Measurements from ENCODE around the gene ZNF519.
A peak's percentile ranks its signal among the peaks of the same experiment; 100 is the strongest.
"Not testable (repeated sequence)": the region's sequence is repeated elsewhere in the genome, so short reads cannot be mapped to it uniquely, and the experiment has no call there.

ZNF519 gene

DNA sequence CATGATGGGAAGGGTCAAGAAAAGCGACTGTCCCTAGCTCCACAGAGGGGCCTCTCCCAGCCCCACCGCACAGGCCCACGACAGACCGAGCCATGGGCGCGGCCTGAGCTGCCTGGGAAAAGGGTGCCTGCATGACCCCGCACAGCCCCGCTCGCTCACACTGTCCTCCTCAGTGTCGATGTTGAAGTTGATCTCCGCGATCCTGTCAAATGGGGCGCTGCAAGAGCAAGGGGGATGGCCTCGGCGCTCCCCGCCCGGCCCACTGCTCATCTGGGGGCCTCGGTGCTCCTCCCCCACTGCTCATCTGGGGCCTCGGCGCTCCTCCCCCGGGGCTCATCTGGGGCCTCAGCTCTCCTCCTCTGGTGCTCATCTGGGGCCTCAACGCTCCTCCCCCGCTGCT, 14.5 kb upstream of the ZNF519 start:
- ATAC-seq: not testable (repeated sequence)

DNA sequence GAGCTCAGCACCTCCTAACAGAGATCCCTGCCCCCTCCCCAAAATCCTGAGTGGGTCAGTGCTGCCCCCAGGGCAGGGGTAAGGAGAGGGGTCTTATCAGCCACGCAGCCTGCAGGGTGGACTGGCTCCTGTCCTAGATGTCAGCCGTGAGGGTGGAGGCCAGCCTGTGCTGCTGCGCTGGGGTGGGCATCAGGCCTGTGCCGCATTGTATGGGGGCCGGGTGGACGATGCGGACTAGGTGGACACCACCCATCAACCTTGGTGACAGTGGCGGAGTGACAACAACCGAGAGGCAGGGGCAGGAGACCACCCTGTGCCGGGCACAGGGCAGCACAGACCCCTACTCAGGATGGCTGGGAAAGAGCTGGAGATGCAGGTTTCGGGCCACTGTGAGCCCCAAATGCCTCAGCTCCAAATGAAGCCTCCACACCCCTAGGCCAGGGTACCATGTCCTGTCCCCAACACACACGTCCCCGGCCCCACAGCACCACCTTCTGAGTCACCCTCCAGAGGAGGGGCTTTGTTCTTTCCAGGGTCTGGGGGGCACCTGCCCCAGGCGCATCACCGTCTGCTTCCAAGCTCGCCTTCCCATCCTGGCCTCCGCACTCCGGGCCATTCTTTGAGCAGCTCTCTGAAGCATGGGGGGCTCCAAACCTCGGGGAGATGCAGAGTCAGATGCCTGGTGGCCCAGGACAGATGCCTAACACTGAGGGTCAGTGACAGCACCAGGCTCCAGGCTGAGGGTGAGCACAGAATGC, 13.5 kb upstream of the ZNF519 start:
- ATAC-seq: not testable (repeated sequence)

DNA sequence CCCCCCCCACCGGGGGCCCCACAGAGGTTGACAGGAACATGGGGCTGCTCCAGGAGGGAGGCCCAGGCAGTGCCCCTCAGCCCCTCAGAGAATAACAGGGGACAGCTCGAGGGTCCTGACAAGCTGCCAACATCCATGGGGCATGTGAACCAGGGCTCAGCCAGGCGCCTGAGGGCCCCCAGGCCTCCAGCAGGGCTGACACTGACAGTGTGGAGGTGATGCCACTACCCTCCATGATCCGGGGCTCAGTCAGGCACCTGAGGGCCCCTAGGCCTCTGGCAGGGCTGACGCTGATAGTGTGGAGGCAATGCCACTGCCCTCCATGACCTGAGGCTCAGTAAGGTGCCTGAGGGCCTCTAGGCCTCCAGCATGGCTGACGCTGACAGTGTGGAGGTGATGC, 12.8 kb upstream of the ZNF519 start:
- not testable (repeated sequence) for ATAC-seq

DNA sequence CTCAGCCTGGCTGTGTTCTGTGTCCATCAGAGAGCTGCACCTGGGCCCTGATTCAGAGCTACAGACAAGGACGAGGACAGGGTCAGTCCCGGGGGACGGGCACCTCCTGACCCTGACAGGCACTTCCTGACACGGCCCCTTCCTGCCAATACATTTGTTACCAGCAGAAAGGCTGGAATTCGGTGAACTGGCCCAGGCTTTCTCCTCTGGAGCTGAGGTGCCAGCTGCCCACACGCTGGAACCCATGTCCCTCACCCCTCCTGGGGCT, 12.3 kb upstream of the ZNF519 start:
- ATAC-seq: no peak

DNA sequence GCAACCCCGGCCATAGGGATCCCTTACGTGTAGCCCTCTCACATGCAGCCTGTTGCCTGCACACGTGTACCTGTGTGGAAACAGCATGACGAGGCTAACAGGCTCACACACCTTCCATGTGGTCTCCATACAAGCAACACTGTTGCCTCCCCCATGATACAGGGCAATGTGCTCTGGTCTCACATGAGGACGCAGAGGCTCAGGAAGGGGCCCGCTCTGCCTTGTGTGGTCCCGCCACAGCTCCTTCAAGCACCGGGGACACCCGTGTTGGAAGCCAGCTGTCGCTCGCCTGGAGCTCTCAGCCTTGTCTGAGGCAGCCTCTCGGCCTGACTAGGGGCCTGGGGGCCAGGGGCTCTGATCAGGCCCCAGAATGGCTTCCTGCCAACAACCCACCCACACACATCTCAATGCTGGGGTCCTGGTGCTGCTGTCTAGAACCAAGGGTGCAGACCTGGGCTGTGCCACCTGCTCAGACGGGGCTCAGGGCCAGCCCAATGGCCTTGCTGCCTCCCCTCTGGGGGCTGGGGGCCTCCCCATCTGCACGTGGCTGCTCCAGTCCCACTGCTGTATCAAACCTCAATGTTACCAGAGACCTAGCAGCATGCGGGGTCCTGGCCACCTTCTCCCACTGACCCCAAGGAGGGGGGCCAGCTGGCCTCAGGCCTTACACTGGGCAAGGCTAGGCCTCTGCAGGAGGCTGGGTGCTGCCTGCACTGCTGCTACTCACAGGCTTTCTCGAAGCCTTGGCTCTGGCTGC, 11.8 kb upstream of the ZNF519 start:
- not testable (repeated sequence) for ATAC-seq

DNA sequence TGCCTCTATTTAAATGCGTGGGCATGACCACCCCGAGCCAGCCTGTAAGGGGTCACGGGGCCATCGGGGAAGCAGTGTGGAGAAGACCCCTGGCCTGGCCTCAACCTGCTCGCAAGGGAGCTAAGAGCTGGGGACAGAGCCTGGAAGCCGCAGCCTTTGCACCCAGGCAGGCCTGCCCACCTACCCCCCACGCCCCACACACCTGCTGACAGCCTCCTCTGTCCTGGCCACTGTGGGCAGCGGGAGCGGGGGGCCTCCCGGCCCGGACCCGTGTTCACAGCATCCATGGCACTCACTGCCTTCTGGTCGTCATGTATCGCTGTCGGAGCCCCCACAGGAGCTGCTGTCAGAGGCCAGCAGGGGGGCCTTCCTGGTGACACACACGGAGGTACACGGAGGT, 11.2 kb upstream of the ZNF519 start:
- ATAC-seq: not testable (repeated sequence)

DNA sequence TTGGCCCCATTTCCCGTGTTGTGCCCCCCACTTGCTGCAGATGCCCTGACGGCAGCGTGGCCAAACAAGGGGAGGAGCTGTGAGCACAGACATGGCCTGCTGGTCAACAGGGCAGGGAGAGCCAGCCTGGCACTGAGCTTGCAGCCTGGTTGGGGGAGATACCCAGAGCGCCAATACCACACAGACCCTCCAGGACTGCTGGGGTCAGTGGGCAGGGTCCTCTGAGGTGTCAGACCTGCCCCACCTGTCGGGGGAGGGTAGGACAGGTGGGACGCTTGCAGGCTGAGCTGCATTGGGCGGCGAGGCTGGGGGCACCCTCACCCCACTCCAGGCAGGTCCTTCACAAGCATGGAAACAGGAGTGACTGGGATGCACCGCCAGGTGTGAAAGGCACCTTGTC, 9.9 kb upstream of the ZNF519 start:
- ATAC-seq: not testable (repeated sequence)

DNA sequence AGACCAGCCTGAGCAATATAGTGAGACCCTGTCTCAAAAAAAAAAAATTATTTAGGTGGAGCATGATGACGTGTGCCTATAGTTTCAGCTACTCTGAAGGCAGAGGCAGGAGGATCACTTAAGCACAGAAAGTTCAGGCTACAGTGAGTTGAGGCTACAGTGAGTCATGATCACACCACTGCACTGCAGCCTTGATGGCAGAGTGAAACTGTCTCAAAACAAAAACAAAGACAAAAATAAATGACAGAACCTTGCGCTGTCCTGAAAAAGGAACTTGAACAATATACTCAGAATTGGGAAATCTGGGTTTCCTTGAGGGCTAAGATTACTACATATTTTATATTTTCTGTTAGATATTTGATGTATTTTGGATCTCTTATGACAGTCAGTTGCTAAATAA, 7.3 kb upstream of the ZNF519 start:
- ATAC-seq: peak in 1 of 2 donors; percentile 45

DNA sequence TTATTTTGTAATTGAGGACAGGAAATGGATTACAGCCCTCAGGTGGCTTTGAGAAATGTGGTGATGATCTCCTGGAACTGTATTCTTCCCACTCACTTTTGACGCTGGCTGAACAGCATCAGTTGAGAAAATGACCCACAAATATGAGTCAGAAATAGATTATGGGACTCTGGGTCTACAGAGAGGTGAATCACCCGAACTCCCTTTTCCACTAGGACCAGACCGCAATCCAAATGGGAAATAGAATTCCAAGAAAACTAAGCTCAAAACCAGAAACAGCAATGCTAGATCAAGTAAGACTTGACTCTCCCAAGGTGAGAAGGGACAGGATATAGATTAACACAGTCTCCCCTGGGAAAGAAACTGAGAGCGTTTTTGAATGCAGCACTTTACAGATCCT, 5.7 kb upstream of the ZNF519 start:
- ATAC-seq: not testable (repeated sequence)

DNA sequence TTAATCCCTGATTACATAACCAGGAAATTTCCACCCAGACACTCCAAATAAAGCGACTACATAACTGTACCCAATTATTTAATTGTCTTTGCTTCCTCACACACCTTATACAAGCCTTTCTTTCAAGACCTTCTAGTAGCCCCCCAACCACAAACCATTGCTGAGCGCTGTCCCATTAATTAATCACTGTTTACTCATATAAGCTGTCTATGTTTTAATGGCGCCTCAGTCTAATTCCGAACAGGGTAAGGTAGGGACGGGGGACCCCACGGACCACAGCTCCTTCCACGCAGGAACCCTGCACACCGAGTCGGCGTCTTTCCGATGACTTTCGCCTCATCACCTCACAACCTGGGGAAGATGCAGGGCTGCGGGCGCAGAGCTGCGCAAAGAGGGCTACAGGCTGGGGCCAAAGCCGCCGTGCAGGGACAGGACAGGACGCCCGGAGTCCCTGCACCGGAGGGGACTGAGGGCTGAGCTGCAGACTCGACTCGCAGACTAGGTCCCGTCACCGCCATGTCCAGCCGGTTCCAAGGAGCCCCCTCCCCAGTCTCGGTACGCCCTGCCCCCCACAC, 452 bp downstream of the ZNF519 start:
- peak; percentile 8 to 11 for ATAC-seq

DNA sequence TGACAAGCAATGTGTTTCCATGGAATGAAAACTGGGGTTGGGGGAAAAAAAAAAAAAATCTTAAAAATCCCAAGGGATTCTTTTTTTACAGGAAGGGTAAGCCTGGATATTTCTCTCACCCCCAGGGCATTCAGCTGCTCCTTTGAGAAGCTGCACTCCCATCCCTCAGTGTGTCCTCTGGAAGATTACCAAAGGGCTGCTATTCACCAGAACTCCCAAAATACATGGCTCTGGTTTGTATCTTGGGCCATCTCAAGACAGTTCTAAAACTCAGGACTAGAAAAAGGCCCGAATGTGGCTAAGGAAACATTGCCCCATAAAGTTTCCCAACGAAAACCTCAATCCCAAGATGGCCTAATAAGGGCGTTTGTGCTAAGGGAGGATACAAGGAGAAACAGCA, 1.4 kb downstream of the ZNF519 start:
- ATAC-seq: not testable (repeated sequence)

DNA sequence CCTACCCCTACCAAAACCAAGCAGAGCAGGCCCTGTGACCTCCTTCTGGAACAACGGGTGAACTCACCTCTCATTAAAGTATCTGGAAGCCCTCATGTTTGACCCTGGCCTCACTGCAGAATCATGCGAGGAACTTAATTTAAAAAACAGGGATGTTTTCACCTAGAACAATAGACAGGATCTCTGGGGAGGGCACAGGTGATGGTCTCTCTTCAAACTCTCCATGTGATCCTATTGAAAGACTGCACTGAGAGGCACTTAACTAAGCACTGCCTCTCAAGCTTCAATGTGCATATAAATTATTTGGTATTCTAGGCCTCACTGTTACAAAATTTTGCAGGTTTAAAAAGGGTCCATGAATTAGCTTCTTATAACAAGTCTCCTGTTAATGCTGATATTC, 7.5 kb downstream of the ZNF519 start:
- no peak for ATAC-seq

DNA sequence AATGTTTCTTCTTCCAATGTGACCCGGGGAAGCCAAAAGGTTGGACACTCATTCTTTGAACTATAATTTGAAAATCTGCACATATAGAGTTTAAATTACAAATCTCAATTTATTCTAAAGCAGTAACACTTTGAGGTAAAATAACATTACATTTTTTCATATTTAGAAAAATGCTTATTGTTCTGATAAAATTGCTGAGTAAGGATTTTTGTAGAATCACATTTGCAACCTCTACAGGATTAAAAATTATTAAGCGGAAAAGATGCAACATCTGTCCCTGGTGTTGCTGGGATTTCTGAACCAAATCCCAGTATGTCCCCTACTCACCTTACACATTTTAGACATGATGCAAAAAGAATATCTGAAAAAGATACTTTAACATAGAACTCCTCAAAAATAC, 10.1 kb downstream of the ZNF519 start:
- ATAC-seq: no peak

DNA sequence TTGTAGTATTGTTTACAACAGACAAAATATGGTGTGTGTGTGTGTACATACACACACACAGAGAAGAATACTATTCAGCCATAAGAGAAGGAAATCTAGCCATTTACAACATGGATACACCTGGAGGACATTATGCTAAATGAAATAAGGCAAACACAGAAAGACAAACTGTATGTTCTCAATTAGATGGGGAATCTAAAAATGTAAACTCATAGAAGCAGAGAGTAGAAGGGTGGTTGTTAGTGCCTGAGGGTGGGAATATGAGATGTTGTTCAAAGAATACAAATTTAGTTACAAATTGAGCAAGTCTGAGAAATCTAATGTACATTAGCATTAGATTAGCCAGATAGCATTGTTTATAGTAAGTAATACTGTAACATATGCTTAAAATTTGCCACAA, 11.3 kb downstream of the ZNF519 start:
- ATAC-seq: no peak

DNA sequence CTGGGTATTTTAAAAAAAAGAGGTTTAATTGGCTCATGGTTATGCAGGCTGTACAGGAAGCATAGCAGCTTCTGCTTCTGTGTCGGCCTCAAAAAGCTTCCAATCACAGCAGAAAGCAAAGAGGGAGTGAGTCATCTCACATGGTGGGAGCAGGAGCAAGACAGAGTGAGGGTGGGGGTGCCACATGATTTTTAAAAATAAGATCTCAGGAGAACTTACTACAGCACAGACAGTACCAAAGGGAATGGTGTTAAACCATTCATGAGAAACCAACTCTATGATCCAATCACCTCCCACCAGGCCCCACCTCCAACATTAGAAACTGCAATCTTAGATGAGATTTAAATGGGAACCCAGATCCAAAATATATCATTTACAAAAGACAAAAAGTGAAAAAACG, 14.6 kb downstream of the ZNF519 start:
- no peak for ATAC-seq

DNA sequence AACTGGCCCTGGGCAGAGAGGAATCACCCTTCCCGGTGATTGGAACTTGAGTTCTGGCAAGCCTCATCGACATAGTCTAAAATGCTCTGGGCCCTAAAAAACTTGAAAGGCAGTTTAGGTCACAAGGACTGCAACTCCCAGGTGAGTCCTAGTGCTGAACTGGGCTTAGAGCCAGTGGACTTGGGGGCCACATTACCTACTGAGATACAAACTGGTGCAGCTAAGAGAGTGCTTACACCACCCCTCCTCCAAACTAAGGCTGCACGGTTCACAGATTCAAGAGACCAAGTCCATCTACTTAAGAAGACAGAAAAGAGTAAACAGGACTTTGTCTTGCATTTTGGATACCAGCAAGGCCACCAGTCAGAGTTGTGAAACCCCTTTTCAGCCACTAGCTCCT, 25.3 kb downstream of the ZNF519 start:
- no peak for ATAC-seq

DNA sequence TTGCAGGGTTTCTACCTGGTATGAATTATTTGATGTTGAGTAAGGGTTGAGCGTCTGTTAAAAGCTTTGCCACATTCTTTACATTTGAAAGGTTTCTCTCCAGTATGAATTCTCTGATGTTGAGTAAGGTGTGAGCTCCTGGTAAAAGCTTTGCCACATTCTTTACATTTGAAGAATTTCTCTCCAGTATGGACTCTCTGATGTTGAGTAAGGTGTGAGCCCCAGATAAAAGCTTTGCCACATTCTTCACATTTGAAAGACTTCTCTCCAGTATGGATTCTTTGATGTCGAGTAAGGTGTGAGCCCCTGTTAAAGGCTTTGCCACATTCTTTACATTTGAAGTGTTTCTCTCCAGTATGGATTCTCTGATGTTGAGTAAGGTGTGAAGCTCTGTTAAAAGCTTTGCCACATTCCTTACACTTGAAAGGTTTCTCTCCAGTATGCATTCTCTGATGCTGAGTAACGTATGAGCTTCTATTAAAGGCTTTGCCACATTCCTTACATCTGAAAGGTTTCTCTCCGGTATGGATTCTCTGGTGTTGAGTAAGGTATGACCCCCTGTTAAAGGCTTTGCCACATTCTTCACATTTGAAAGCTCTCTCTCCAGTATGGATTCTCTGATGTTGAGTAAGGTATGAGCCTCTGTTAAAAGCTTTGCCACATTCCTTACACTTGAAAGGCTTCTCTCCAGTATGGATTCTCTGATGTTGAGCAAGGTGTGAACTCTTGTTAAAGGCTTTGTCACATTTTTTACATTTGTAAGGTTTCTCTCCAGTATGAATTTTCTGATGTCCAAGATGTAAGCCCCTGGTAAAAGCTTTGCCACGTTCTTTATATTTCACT, 27.1 kb downstream of the ZNF519 start:
- no peak for ATAC-seq

DNA sequence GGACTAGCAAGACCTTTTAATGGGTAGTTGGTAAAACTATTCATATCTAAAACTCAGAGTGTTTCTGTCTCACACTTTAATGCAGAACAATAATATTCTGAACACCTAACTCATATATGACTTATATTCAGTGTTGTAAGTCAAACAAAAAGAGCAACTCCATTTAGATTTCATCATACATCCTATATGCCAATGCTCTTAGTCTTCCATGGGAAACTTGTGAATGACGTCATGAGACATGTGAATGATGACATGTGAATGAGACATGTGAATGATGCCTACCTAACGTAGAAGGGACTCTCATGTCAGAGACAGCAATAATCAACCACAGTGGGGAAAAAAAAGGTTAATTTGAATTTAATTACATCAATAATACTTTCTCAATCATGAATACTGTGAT, 28.0 kb downstream of the ZNF519 start:
- ATAC-seq: no peak

DNA sequence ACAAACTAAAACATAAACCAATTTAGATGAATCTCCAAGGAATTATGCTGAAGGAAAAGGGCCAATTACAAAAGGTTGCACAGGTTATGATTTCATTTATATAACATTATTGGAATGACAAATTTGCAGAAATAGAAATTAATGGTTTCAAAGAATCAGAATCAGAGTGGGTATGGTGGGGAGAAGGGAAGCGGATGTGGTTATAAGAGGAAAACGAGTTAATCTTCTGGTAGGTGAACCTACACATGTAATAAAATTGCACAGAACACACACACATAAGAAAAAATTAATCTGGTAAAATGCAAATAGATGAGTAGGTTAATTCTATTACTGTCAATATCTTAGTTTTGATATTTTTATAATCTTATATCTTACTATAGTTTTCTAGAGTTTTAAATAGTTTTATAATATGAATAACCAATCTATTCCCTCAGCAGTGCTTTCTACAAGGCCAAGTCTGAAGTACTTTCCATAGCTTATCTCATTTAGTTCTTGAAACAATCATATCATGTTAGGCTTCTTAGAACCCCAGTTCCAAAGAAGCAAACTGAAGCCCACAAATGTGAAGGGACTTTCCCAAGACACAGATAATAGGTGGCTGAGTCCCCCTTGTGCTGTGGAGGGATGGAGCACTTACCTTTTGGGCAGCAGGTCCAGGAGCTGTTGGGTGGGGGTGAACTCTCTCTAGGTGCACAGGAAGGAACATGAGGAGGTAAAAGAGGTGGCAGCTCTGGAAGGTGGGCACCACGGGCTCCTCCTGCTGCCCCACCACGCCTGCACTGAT, 31.5 kb downstream of the ZNF519 start:
- ATAC-seq: peak; percentile 56 to 83

DNA sequence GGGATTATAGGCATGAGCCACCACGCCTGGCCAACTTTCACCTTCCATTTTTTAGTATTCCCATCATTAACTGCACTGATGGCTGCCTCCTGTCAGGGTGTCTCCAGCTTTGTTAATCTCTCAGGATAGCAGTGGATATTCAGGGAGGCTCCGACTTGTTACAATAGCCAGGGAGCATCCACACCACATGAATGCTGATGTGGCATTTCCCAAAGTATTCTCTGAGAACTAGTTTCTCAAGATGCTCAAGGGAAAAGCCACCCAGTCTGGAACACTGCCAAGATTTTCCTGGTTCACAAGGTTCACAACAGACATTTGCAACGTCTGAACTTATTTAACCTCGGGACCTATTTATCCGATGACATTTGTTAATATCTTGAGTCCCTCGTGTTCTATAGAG, 33.8 kb downstream of the ZNF519 start:
- ATAC-seq: no peak

DNA sequence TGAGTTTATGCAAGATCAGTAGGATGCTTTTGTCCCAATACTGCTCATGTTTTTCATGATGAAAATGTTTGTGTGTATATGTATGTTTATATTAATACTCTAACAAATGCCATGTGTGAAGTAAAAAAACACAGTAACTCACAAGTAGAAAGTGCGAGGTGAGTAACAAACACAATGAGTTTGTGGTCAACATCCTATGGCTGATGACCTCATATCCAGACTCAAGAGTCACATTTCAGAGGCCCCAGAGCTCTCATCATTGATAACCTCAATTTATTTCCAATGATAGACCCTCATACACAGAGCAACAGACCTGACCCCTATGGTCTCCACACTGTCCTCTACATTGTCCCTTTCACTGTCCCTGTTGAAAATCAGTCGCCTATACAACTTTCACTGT, 34.5 kb downstream of the ZNF519 start:
- no peak for ATAC-seq

DNA sequence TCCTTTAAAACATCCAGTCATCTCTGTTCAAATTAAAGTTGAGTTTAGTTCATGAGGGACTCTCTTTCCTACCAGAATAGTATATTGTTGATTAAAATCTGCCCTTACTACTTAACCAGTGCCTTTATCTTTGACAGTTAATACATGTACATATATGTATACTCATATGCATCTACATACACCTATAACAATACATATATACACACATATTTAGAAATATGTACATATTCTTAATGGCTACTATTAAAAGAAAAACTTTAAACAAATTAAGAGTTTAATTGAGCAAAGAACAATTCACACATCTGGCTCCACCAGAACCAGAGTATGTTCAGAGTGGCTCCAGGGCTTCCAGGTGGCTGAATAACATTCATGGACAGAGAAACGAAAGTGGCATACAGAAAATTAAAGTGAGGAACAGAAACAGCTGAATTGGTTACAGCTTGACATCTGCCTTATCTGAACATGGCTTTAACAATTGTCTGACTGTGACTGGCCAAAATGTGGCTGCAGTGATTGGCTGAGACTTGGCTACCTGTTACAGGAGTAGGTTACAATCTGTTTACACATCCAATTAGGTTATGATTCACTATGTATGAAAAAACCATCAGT, 38.8 kb downstream of the ZNF519 start:
- ATAC-seq: no peak

All from activated CD4-positive, CD25-positive, alpha-beta regulatory T cell treated with anti-CD3 and anti-CD28 coated beads, Interleukin-2, amount 50 U/mL, for 24 hours (primary cell).